Measurements from ENCODE around the gene LAD1. TPM values are rescaled to one million over a fixed set of nuclear protein-coding genes. Genes with fewer than 3 reads are reported as not detected.

LAD1 gene
- total and polyA plus RNA-seq, 2 of the 13 experiments (the other 11 are each of a cell fraction or from before 2014, with no cell fraction given): 10.8 to 65.6 TPM

GRCh38 chr1:201399352-201400126 lies 415 bp upstream of the LAD1 start (continued):
- peak; percentile 70 for TF ChIP-seq ZNF407 (CRISPR knock-in tag; IDR thresholded peaks at IDR 0.05; ENCODE audit: not compliant biosample characterization)
- 0 out of 2 replicates have a peak, but pooled peaks have one; percentile 46 for TF ChIP-seq BRF2 (CRISPR knock-in tag; IDR thresholded peaks at IDR 0.05)
- TF ChIP-seq, protein P1, sequence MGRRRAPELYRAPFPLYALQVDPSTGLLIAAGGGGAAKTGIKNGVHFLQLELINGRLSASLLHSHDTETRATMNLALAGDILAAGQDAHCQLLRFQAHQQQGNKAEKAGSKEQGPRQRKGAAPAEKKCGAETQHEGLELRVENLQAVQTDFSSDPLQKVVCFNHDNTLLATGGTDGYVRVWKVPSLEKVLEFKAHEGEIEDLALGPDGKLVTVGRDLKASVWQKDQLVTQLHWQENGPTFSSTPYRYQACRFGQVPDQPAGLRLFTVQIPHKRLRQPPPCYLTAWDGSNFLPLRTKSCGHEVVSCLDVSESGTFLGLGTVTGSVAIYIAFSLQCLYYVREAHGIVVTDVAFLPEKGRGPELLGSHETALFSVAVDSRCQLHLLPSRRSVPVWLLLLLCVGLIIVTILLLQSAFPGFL (CRISPR knock-in tag; IDR thresholded peaks at IDR 0.05): no peak
- no peak for TF ChIP-seq NFE2 (CRISPR knock-in tag; IDR thresholded peaks at IDR 0.05)
- TF ChIP-seq SOX13 (IDR thresholded peaks at IDR 0.05): no peak
- peak in 1 of 2 experiments; percentile 29; a peak in 1 of 4 replicates for TF ChIP-seq SOX13 (CRISPR knock-in tag; conservative IDR thresholded peaks at IDR 0.05 in 1 of 2, IDR thresholded peaks at IDR 0.05 in 1 of 2)
- 0 out of 2 replicates have a peak, but pooled peaks have one; percentile 5 for TF ChIP-seq CEBPG (CRISPR knock-in tag; IDR thresholded peaks at IDR 0.05)
- 0 out of 2 replicates have a peak, but pooled peaks have one; percentile 46 for TF ChIP-seq MEIS2 (CRISPR knock-in tag; IDR thresholded peaks at IDR 0.05)
- TF ChIP-seq, protein P2, sequence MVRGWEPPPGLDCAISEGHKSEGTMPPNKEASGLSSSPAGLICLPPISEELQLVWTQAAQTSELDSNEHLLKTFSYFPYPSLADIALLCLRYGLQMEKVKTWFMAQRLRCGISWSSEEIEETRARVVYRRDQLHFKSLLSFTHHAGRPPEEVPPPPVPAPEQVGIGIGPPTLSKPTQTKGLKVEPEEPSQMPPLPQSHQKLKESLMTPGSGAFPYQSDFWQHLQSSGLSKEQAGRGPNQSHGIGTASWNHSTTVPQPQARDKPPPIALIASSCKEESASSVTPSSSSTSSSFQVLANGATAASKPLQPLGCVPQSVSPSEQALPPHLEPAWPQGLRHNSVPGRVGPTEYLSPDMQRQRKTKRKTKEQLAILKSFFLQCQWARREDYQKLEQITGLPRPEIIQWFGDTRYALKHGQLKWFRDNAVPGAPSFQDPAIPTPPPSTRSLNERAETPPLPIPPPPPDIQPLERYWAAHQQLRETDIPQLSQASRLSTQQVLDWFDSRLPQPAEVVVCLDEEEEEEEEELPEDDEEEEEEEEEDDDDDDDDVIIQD (CRISPR knock-in tag; IDR thresholded peaks at IDR 0.05; ENCODE audit: low read depth): no peak
- TF ChIP-seq ZNF891 (CRISPR knock-in tag; IDR thresholded peaks at IDR 0.05): no peak
- TF ChIP-seq, protein P3, sequence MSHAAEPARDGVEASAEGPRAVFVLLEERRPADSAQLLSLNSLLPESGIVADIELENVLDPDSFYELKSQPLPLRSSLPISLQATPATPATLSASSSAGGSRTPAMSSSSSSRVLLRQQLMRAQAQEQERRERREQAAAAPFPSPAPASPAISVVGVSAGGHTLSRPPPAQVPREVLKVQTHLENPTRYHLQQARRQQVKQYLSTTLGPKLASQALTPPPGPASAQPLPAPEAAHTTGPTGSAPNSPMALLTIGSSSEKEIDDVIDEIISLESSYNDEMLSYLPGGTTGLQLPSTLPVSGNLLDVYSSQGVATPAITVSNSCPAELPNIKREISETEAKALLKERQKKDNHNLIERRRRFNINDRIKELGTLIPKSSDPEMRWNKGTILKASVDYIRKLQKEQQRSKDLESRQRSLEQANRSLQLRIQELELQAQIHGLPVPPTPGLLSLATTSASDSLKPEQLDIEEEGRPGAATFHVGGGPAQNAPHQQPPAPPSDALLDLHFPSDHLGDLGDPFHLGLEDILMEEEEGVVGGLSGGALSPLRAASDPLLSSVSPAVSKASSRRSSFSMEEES (CRISPR knock-in tag; IDR thresholded peaks at IDR 0.05): peak; percentile 68; the same call in 1 of the 2 replicates
- no peak; the same call in 1 of the 2 replicates for TF ChIP-seq KAT7 (CRISPR knock-in tag; IDR thresholded peaks at IDR 0.05; ENCODE audit: borderline replicate concordance)
- peak; percentile 75; the same call in 1 of the 2 replicates for TF ChIP-seq TAF1 (CRISPR knock-in tag; IDR thresholded peaks at IDR 0.05)
- TF ChIP-seq SP140L (CRISPR knock-in tag; IDR thresholded peaks at IDR 0.05; ENCODE audit: borderline replicate concordance): no peak
- no peak for TF ChIP-seq SMAD3 (CRISPR knock-in tag; IDR thresholded peaks at IDR 0.05)

All from HepG2 (cell line).